Measurements from ENCODE around the gene LRCH1.
"Not testable (repeated sequence)": the region's sequence is repeated elsewhere in the genome, so short reads cannot be mapped to it uniquely, and the experiment has no call there.

- not testable (repeated sequence) for TF ChIP-seq HDGF (IDR thresholded peaks at IDR 0.05; ENCODE audit: borderline replicate concordance); SP1 (IDR thresholded peaks at IDR 0.05); TARDBP (IDR thresholded peaks at IDR 0.05); SUZ12 (IDR thresholded peaks at IDR 0.05); CTBP1 (IDR thresholded peaks at IDR 0.05; ENCODE audit: borderline replicate concordance); LEF1 (IDR thresholded peaks at IDR 0.05; ENCODE audit: borderline replicate concordance)
These were observed 217.0 kb downstream of the LRCH1 start for GRCh38 chr13:46769925-46770324.

Measured in HEK293T (cell line).